Keratinocyte (primary cell): ENCODE measurements around the gene PCDHA6. TPM values are rescaled to one million over a fixed set of nuclear protein-coding genes. Genes with fewer than 3 reads are reported as not detected.
"Not testable (repeated sequence)": the region's sequence is repeated elsewhere in the genome, so short reads cannot be mapped to it uniquely, and the experiment has no call there.

Experiments used
- DNase-seq: peaks from one replicate; pipeline ENCODE4 v3.0.0-alpha.2; 2011; ENCODE audit warnings: low read depth, missing footprints, low spot score
- FAIRE-seq: peaks from 2 replicates; lab custom pipeline; 2011; peaks lifted over from hg19 to GRCh38; lab: Jason Lieb, UNC
- H2AFZ ChIP-seq: 2 replicates; pipeline ENCODE4 v1.6.0; 2012; ENCODE audit warnings: low read length, control low read depth, inconsistent platforms; ENCODE audit not compliant: control insufficient read depth
- H3K27ac ChIP-seq: 2 replicates; pipeline ENCODE4 v1.5.1; 2011; ENCODE audit warnings: low read length; ENCODE audit not compliant: control insufficient read depth, insufficient read depth
- H3K27me3 ChIP-seq: 3 replicates; pipeline ENCODE4 v1.6.0; 2011; ENCODE audit warnings: low read length; ENCODE audit not compliant: control insufficient read depth, insufficient read depth; ENCODE audit errors: extremely low read depth
- H3K36me3 ChIP-seq, 2 experiments: 2 replicates in 1 of 2; 3 replicates in 1 of 2; pipeline ENCODE4 v1.5.1; 2011; ENCODE audit warnings: low read length in 2 of 2, mild to moderate bottlenecking in 1 of 2; ENCODE audit not compliant: control insufficient read depth in 2 of 2, insufficient read depth in 2 of 2; ENCODE audit errors: extremely low read depth in 1 of 2
- H3K4me1 ChIP-seq: 3 replicates; pipeline ENCODE4 v1.5.1; 2011; ENCODE audit warnings: low read length; ENCODE audit not compliant: control insufficient read depth, insufficient read depth; ENCODE audit errors: extremely low read depth
- H3K4me2 ChIP-seq: 3 replicates; pipeline ENCODE4 v1.6.0; 2011; ENCODE audit warnings: low read depth, low read length; ENCODE audit not compliant: control insufficient read depth, insufficient read depth; ENCODE audit errors: extremely low read depth
- H3K4me3 ChIP-seq, 3 experiments: fragments of 200-600 bp in 1 of 3; sonication (generic) in 1 of 3; 2 replicates in 2 of 3; 3 replicates in 1 of 3; pipeline ENCODE4 v1.5.1; 2011 to 2016; ENCODE audit warnings: low read length in 3 of 3, mild to moderate bottlenecking in 3 of 3, control low read depth in 2 of 3, inconsistent platforms in 1 of 3, low read depth in 1 of 3, mixed read lengths in 1 of 3, mixed run types in 1 of 3, moderate library complexity in 1 of 3; ENCODE audit not compliant: control insufficient read depth in 2 of 3, insufficient read depth in 2 of 3; ENCODE audit errors: extremely low read depth in 1 of 3
- H3K79me2 ChIP-seq: 2 replicates; pipeline ENCODE4 v1.6.0; 2012; ENCODE audit warnings: low read length; ENCODE audit not compliant: control insufficient read depth, insufficient read depth
- H3K9ac ChIP-seq: 3 replicates; pipeline ENCODE4 v1.6.0; 2011; ENCODE audit warnings: low read length; ENCODE audit not compliant: control insufficient read depth, insufficient read depth; ENCODE audit errors: extremely low read depth
- H3K9me1 ChIP-seq: 3 replicates; pipeline ENCODE4 v1.6.0; 2011; ENCODE audit warnings: low read length; ENCODE audit not compliant: control insufficient read depth, insufficient read depth; ENCODE audit errors: extremely low read depth
- H3K9me3 ChIP-seq: 2 replicates; pipeline ENCODE4 v1.5.1; 2012; ENCODE audit warnings: low read depth, low read length; ENCODE audit not compliant: control insufficient read depth
- H4K20me1 ChIP-seq: 3 replicates; pipeline ENCODE4 v1.6.0; 2011; ENCODE audit warnings: low read length; ENCODE audit not compliant: control insufficient read depth, insufficient read depth; ENCODE audit errors: extremely low read depth
- CTCF ChIP-seq, 3 experiments: IDR thresholded peaks in 1 of 3; conservative IDR thresholded peaks in 1 of 3; optimal IDR thresholded peaks in 1 of 3; 2 replicates in 2 of 3; 3 replicates in 1 of 3; pipeline versions ENCODE3 to v1.5.1; 2011; ENCODE audit warnings: low read length in 3 of 3, mild to moderate bottlenecking in 3 of 3, moderate library complexity in 2 of 3, control low read depth in 1 of 3, inconsistent platforms in 1 of 3; ENCODE audit not compliant: insufficient read depth in 2 of 3; ENCODE audit errors: extremely low read depth in 1 of 3
- EZH2 ChIP-seq: IDR thresholded peaks from one replicate; pipeline ENCODE4 v1.6.1; 2012; ENCODE audit warnings: inconsistent platforms, mild to moderate bottlenecking, low read length, moderate library complexity
- dilution Hi-C: fragments of 300-500 bp; cut with MboI; formaldehyde crosslinking; loops from one replicate; pipeline ENCODE4 v1.7.0; 2020; ENCODE audit warnings: low sequenced_read_pairs; ENCODE audit not compliant: extremely low pct_ligation_motif_present
- polyA plus RNA-seq, 5 experiments: library from polyadenylated mRNA; depleted of rRNA in 3 of 5; stranded (reverse) in 3 of 5; stranded (forward) in 1 of 5; unstranded in 1 of 5; fragments of >200 nt; gene quantifications; 1 replicate in 1 of 5; 2 replicates in 3 of 5; 3 replicates in 1 of 5; pipeline versions ENCODE4 v1.2.1 to v1.2.3, GENCODE V29; 2011 to 2012; ENCODE audit warnings: missing spikeins in 2 of 5, low read depth in 1 of 5, low replicate concordance in 1 of 5

The PCDHA6 gene
- polyA plus RNA-seq, 1 donor (not counting 4 experiments of a cell fraction or from before 2014, with no cell fraction given) = 0.04 TPM

DNA sequence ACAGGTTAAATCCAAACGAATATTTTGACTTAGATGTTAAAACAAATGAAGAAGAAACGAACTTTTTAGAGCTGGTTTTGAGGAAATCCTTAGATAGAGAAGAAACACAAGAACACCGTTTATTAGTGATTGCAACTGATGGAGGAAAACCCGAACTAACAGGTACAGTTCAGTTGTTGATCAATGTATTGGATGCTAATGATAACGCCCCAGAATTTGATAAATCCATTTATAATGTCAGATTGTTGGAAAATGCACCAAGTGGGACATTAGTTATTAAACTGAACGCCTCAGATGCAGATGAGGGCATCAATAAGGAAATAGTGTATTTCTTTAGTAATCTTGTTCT is 5.5 kb upstream of the PCDHA6 start:
- H3K4me2 ChIP-seq = no peak overlapping the region

DNA sequence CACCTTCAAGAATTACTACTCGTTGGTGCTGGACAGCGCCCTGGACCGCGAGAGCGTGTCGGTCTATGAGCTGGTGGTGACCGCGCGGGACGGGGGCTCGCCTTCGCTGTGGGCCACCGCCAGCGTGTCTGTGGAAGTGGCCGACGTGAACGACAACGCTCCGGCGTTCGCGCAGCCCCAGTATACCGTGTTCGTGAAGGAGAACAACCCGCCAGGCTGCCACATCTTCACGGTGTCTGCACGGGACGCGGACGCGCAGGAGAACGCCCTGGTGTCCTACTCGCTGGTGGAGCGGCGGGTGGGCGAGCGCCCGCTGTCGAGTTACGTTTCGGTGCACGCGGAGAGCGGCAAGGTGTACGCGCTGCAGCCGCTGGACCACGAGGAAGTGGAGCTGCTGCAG is 4.8 kb upstream of the PCDHA6 start:
- FAIRE-seq, dilution Hi-C loops, H3K4me3 ChIP-seq: not testable (repeated sequence)

More for the DNA sequence above, 5.5 kb upstream of the PCDHA6 start:
- Histone ChIP-seq H4K20me1 (no peaks in the 10 kb centered on the region), H3K9me1 (no peaks in the 10 kb centered on the region), H2AFZ (no peak overlapping the region), H3K4me1 (no peaks in the 10 kb centered on the region), H3K36me3 (no peaks in the 10 kb centered on the region), H3K9me3 (peaks cover 9% of the 10 kb centered on the region), H3K4me3 (no peak overlapping the region), H3K79me2 (no peaks in the 10 kb centered on the region), H3K27me3 (no peaks in the 10 kb centered on the region), H3K27ac (no peak overlapping the region), H3K9ac (no peak overlapping the region)
- dilution Hi-C loops = no loop called here
- DNase-seq (no peak), FAIRE-seq (no peak)
- no peak for TF ChIP-seq CTCF (optimal IDR thresholded peaks at IDR 0.05 in 1 of 3, IDR thresholded peaks at IDR 0.05 in 1 of 3, conservative IDR thresholded peaks at IDR 0.05 in 1 of 3; ENCODE audit: extremely low read depth in 1 of 3, insufficient read depth in 2 of 3, low read length in 3 of 3)
- TF ChIP-seq EZH2 = no peak

DNA sequence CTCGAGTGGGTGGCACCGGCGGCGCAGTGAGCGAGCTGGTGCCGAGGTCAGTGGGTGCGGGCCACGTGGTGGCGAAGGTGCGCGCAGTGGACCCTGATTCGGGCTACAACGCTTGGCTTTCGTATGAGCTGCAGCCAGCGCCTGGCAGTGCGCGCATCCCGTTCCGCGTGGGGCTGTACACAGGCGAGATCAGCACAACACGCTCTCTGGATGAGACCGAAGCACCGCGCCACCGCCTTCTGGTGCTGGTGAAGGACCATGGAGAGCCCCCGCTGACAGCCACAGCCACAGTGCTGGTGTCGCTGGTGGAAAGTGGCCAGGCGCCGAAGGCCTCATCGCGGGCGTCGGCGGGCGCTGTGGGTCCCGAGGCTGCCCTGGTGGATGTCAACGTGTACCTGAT is 4.3 kb upstream of the PCDHA6 start:
- Histone ChIP-seq H3K79me2 (no peaks in the 10 kb centered on the region), H3K9me3 (peaks cover 9% of the 10 kb centered on the region), H3K36me3 (no peaks in the 10 kb centered on the region), H3K9me1 (no peaks in the 10 kb centered on the region), H2AFZ (no peak overlapping the region), H4K20me1 (no peaks in the 10 kb centered on the region), H3K27me3 (no peaks in the 10 kb centered on the region), H3K27ac (no peak overlapping the region), H3K9ac (no peak overlapping the region), H3K4me3 (no peak overlapping the region), H3K4me1 (no peaks in the 10 kb centered on the region), H3K4me2 (no peak overlapping the region)
- DNase-seq (no peak), FAIRE-seq (no peak)
- TF ChIP-seq EZH2 (no peak), CTCF (optimal IDR thresholded peaks at IDR 0.05 in 1 of 3, IDR thresholded peaks at IDR 0.05 in 1 of 3, conservative IDR thresholded peaks at IDR 0.05 in 1 of 3; ENCODE audit: extremely low read depth in 1 of 3, insufficient read depth in 2 of 3, low read length in 3 of 3) (no peak)
- dilution Hi-C loops = no loop called here

More for the DNA sequence above, 4.8 kb upstream of the PCDHA6 start:
- not testable (repeated sequence) for H2AFZ ChIP-seq, H4K20me1 ChIP-seq, H3K9me1 ChIP-seq, H3K79me2 ChIP-seq, DNase-seq, H3K27me3 ChIP-seq, H3K9me3 ChIP-seq, H3K27ac ChIP-seq, H3K4me2 ChIP-seq, H3K4me1 ChIP-seq, H3K9ac ChIP-seq, H3K36me3 ChIP-seq
